ENCODE measurements around the gene CLINT1.

The CLINT1 gene

GRCh38 chr5:157820593-157821252 lies 38.2 kb downstream of the CLINT1 start:
- no peak overlapping the region; the same call in 1 of the 2 replicates for H3K9ac ChIP-seq (ENCODE audit: low read length)
- H3K4me1 ChIP-seq (ENCODE audit: insufficient read depth, low read length, severe bottlenecking), result peaks cover 44% of the 10 kb centered on the region
- H3K36me3 ChIP-seq (ENCODE audit: insufficient read depth, low read length), result peaks cover 26% of the 10 kb centered on the region
- peak overlapping the region; percentile 69 for H3K27ac ChIP-seq (ENCODE audit: low read depth, low read length, poor library complexity, severe bottlenecking)
- H3K79me2 ChIP-seq (ENCODE audit: insufficient read depth, low read length), result peaks cover 81% of the 10 kb centered on the region
- peak overlapping the region; percentile 33 for H3K4me2 ChIP-seq (ENCODE audit: low read length)
- H4K20me1 ChIP-seq (ENCODE audit: insufficient read depth, low read length), result no peaks in the 10 kb centered on the region
- H3K27me3 ChIP-seq (ENCODE audit: insufficient read depth, low read length), result no peaks in the 10 kb centered on the region
- no peak overlapping the region for H3K4me3 ChIP-seq (ENCODE audit: low read depth, low read length, poor library complexity, severe bottlenecking)
- peak; percentile 70 for TF ChIP-seq CTCF (IDR thresholded peaks at IDR 0.05; ENCODE audit: low read length)
- no peak for TF ChIP-seq EZH2 (IDR thresholded peaks at IDR 0.05; ENCODE audit: borderline replicate concordance, low read length)
- H3F3A ChIP-seq (ENCODE audit: insufficient read depth, low read length), result no peaks in the 10 kb centered on the region
- H2AFZ ChIP-seq (ENCODE audit: low read length), result no peak overlapping the region
- no peaks in the 10 kb centered on the region for H3K9me3 ChIP-seq (ENCODE audit: low read length)
- no peaks in the 10 kb centered on the region for H3K9me2 ChIP-seq (ENCODE audit: low read depth, low read length)

GRCh38 chr5:157819502-157820115 lies 39.3 kb downstream of the CLINT1 start:
- no peaks in the 10 kb centered on the region for H3K27me3 ChIP-seq (ENCODE audit: insufficient read depth, low read length)
- no peaks in the 10 kb centered on the region for H3F3A ChIP-seq (ENCODE audit: insufficient read depth, low read length)
- no peaks in the 10 kb centered on the region for H3K9me3 ChIP-seq (ENCODE audit: low read length)
- H3K4me3 ChIP-seq (ENCODE audit: low read depth, low read length, poor library complexity, severe bottlenecking), result no peak overlapping the region
- TF ChIP-seq CTCF (IDR thresholded peaks at IDR 0.05; ENCODE audit: low read length), result no peak
- no peak for TF ChIP-seq EZH2 (IDR thresholded peaks at IDR 0.05; ENCODE audit: borderline replicate concordance, low read length)
- no peak overlapping the region for H3K4me2 ChIP-seq (ENCODE audit: low read length)
- H3K4me1 ChIP-seq (ENCODE audit: insufficient read depth, low read length, severe bottlenecking), result peaks cover 44% of the 10 kb centered on the region
- H3K9me2 ChIP-seq (ENCODE audit: low read depth, low read length), result no peaks in the 10 kb centered on the region
- no peak overlapping the region for H2AFZ ChIP-seq (ENCODE audit: low read length)
- peaks cover 70% of the 10 kb centered on the region for H3K79me2 ChIP-seq (ENCODE audit: insufficient read depth, low read length)
- H3K9ac ChIP-seq (ENCODE audit: low read length), result peak overlapping the region; percentile 34; the same call in 1 of the 2 replicates
- peak overlapping the region; percentile 69 for H3K27ac ChIP-seq (ENCODE audit: low read depth, low read length, poor library complexity, severe bottlenecking)
- H4K20me1 ChIP-seq (ENCODE audit: insufficient read depth, low read length), result no peaks in the 10 kb centered on the region
- H3K36me3 ChIP-seq (ENCODE audit: insufficient read depth, low read length), result peaks cover 35% of the 10 kb centered on the region

GRCh38 chr5:157818368-157818767 lies 40.6 kb downstream of the CLINT1 start:
- Histone ChIP-seq H3F3A (ENCODE audit: insufficient read depth, low read length) (no peaks in the 10 kb centered on the region), H3K9ac (ENCODE audit: low read length) (no peak overlapping the region), H2AFZ (ENCODE audit: low read length) (no peak overlapping the region), H3K36me3 (ENCODE audit: insufficient read depth, low read length) (peaks cover 39% of the 10 kb centered on the region), H3K79me2 (ENCODE audit: insufficient read depth, low read length) (peaks cover 58% of the 10 kb centered on the region), H3K4me3 (ENCODE audit: low read depth, low read length, poor library complexity, severe bottlenecking) (no peak overlapping the region), H3K4me1 (ENCODE audit: insufficient read depth, low read length, severe bottlenecking) (peaks cover 36% of the 10 kb centered on the region), H3K27me3 (ENCODE audit: insufficient read depth, low read length) (no peaks in the 10 kb centered on the region), H4K20me1 (ENCODE audit: insufficient read depth, low read length) (no peaks in the 10 kb centered on the region), H3K27ac (ENCODE audit: low read depth, low read length, poor library complexity, severe bottlenecking) (no peak overlapping the region), H3K9me3 (ENCODE audit: low read length) (no peaks in the 10 kb centered on the region), H3K9me2 (ENCODE audit: low read depth, low read length) (no peaks in the 10 kb centered on the region), H3K4me2 (ENCODE audit: low read length) (no peak overlapping the region)
- TF ChIP-seq EZH2 (IDR thresholded peaks at IDR 0.05; ENCODE audit: borderline replicate concordance, low read length) (no peak), CTCF (IDR thresholded peaks at IDR 0.05; ENCODE audit: low read length) (no peak)

Data from OCI-LY1 (cell line).